GM10266 (cell line): Measurements from ENCODE around the gene ZDHHC3.

ENCODE experiments used
- DNase-seq: peaks from one replicate; pipeline ENCODE4 v3.0.0; 2012; ENCODE audit errors: extremely low spot score
- TF ChIP-seq, protein P1 (sequence below): IDR thresholded peaks from 2 replicates; pipeline ENCODE4 v1.5.1; 2012; ENCODE audit warnings: mild to moderate bottlenecking, low read depth; ENCODE audit not compliant: control insufficient read depth, insufficient read depth; ENCODE audit errors: missing control alignments

The ZDHHC3 gene

DNA sequence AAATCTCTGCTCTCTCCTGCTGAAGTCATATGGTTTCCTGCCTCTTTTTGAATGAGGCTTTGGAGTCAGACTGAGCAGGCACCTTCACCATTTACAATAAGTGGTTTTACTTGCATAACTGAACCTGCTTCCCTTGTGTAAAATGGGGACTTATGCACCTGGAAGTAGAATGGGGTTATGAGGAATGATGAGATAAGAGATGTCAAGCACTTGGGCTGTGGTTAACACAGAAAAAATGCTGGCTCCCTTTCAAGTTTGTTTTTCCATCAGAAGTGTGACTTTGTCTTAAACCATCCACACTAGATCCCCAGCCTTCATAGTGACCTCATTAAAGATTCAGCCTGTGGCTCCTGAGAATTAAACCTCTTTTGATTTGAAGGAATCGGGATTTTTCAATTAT lies 5.2 kb upstream of the ZDHHC3 start:
- DNase-seq, result no peak
- TF ChIP-seq, protein P1, sequence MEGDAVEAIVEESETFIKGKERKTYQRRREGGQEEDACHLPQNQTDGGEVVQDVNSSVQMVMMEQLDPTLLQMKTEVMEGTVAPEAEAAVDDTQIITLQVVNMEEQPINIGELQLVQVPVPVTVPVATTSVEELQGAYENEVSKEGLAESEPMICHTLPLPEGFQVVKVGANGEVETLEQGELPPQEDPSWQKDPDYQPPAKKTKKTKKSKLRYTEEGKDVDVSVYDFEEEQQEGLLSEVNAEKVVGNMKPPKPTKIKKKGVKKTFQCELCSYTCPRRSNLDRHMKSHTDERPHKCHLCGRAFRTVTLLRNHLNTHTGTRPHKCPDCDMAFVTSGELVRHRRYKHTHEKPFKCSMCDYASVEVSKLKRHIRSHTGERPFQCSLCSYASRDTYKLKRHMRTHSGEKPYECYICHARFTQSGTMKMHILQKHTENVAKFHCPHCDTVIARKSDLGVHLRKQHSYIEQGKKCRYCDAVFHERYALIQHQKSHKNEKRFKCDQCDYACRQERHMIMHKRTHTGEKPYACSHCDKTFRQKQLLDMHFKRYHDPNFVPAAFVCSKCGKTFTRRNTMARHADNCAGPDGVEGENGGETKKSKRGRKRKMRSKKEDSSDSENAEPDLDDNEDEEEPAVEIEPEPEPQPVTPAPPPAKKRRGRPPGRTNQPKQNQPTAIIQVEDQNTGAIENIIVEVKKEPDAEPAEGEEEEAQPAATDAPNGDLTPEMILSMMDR, result no peak

DNA sequence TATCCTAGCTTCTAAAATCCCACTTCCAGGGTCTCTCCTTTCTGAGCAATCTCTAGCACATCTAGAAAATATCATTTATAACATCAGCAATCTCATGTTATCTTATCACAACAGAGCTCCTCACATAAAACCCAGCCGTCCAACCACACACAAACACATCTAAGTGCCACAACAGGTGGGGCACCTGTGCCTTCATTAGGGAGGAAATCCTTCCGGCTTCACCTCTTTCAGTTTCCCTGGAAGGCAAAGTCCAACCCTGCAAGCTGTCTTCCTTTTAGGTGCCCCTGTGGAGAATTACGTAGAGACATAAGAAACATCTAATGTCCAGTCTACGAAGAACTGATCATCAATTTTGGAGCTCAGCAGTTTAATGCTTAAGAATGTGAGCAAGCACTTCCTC lies 1.6 kb downstream of the ZDHHC3 start:
- TF ChIP-seq, protein P1, result no peak

DNA sequence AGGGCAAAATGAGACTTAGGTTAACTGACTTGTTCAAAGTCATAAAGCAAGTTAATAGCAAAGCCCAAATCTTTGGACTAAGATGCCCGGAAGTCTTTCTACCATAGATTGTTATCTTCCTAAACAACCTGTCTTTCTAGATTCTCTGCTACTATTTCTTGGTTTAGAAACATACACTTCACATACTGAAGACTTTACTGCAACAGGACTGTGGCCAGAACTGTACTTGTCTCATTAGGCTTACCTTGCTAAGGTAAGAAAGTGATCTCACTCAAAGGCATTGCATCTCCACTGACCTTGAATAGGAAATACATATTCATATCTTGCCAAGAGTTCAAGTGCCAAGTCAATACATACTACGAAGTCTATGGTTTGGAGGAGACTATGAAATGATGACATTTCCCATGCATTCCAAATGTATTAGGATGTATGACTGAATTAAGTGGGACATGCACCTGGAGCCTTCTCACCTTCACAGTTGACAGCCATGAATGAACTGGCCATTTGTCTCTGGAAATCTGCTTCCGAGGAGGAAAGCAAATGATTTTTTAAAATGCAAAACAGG lies 5.0 kb downstream of the ZDHHC3 start:
- DNase-seq, result no peak
- TF ChIP-seq, protein P1, result no peak

More for the DNA sequence above, 1.6 kb downstream of the ZDHHC3 start:
- no peak for DNase-seq

DNA sequence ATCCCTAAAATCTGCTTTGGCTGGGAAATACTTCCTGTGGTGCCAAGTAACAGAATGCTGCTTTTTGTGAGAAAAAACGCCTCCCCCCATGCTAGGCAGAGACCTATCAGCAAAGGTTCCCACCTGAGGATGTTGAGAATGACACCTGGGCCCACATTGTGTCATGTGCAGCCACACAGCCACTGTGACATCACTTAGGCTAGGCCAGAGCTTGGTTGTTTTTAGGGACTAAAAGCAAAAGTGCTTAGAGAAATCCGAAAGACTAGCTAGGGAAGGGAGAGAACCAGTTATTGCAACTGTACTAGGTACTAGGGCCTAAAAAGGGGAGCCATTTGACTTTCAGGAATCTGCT lies 6.2 kb downstream of the ZDHHC3 start:
- TF ChIP-seq, protein P1, result no peak
- no peak for DNase-seq

DNA sequence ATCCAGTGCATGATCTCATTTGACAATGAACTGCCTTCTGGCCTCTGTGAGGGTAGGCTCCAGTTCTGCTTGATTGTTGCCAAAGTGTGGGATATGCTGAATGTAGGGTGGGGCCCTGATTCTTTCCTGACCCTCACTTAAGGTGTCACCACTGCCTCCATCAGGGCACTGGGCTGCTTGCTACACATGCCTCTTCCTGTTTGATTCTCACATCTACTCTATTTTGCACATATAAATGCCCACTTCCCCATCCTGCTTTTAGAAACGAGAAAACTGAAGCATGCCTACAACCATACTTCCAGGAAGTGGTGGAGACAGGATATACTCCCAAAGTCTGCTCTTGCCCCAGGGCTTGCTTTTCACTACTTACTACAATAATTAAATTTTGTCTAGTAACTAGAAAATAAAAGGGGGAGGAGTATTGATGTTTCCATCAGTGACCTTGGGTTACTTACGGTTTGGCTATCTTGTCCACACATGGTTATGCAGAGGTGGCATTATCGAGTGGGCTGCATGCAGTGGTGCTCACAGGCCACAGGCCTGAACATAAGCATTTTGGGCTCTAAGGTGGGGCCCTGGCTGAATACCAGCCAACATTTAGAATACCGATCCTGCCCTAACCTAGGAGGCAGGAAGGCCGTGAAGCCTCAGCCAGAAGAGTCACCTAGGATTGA lies 6.7 kb downstream of the ZDHHC3 start:
- DNase-seq, result no peak
- TF ChIP-seq, protein P1, result no peak

GRCh38 chr3:44968447-44968858 lies 7.5 kb downstream of the ZDHHC3 start:
- no peak for DNase-seq
- TF ChIP-seq, protein P1, result no peak

DNA sequence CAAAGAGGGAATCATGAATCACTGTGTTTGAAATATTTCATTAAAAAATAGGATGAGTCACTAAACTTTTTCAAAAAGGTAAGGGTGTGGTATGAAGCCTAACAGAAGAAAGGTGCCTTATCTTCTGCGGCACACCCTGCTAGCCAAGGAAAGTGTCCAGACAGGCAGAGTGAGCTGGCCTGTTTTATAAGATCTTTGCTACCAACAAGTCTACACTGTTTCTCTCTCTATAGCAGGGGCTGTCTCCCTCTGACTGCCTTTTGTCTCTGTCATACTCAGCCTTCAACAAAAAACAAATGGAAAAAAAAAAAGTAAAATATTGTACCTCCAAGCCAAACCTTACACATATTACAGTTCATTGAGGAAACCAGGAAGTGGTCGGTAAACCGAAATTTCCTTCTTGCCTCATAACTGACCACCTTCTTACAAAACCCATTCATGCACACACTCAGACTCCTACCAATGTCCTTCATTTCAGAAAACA lies 9.1 kb downstream of the ZDHHC3 start:
- no peak for DNase-seq
- TF ChIP-seq, protein P1, result no peak
